Measurements from ENCODE around the gene GSAP. TPM values are rescaled to one million over a fixed set of nuclear protein-coding genes. Genes with fewer than 3 reads are reported as not detected.
A peak's percentile ranks its signal among the peaks of the same experiment; 100 is the strongest.
"Not testable (repeated sequence)": the region's sequence is repeated elsewhere in the genome, so short reads cannot be mapped to it uniquely, and the experiment has no call there.

The GSAP gene
- total and polyA plus RNA-seq, 2 donors (not counting 1 experiment from before 2014, with no cell fraction given) = 140 to 207 TPM

GRCh38 chr7:77454802-77455201, 38.7 kb upstream of the GSAP start:
- ChIA-PET POLR2A (no interaction called here), CTCF (interaction anchor here (0.6 to 0.9 kb wide), 2 partner anchors 43 to 80 kb away, joined by 3 read pairs; no protein-coding TSS in a partner anchor)
- Mint-ChIP-seq H3K9me3 (ENCODE audit: insufficient read depth) (no peaks in the 10 kb centered on the region), H3K27ac (no peak overlapping the region), H3K27me3 (no peaks in the 10 kb centered on the region), H3K4me1 (peaks cover 9% of the 10 kb centered on the region), H3K4me3 (no peak overlapping the region)
- Histone ChIP-seq H3K4me2 (replicated peaks; ENCODE audit: low read depth, low read length, poor library complexity, severe bottlenecking) (no peak overlapping the region), H3K79me2 (ENCODE audit: control insufficient read depth, insufficient read depth, low read length) (no peaks in the 10 kb centered on the region), H3K27me3 (replicated peaks in 1 of 4; ENCODE audit: control extremely low read depth in 1 of 4, control insufficient read depth in 3 of 4, insufficient read depth in 4 of 4, low read length in 3 of 4) (no peaks in the 10 kb centered on the region), H3K9me3 (ENCODE audit: control extremely low read depth in 1 of 3, control insufficient read depth in 2 of 3, insufficient read depth in 1 of 3, low read length in 2 of 3) (no peaks in the 10 kb centered on the region), H3K4me1 (ENCODE audit: control insufficient read depth in 2 of 2, insufficient read depth in 2 of 2, low read length in 2 of 2) (peaks cover 0 to 4% of the 10 kb centered on the region in 2 donors), H2AFZ (ENCODE audit: insufficient read depth, low read depth, low read length, poor library complexity, severe bottlenecking) (no peak overlapping the region), H3K36me3 (replicated peaks in 1 of 2; ENCODE audit: control extremely low read depth in 1 of 2, control insufficient read depth in 1 of 2, extremely low read depth in 1 of 2, insufficient read depth in 2 of 2, low read length in 1 of 2) (no peaks in the 10 kb centered on the region), H3K4me3 (ENCODE audit: control extremely low read depth in 1 of 5, extremely low read depth in 1 of 5, insufficient read depth in 1 of 5, low read depth in 2 of 5, low read length in 4 of 5) (no peak overlapping the region), H4K20me1 (ENCODE audit: control insufficient read depth, insufficient read depth, low read length, poor library complexity, severe bottlenecking) (no peaks in the 10 kb centered on the region), H3K27ac (ENCODE audit: low read length in 2 of 2) (no peak overlapping the region), H3K9ac (ENCODE audit: low read length) (no peak overlapping the region)
- DNase-seq = no peak
- intact Hi-C loops (cut with micrococcal nuclease) = no loop called here
- WGBS (ENCODE audit: insufficient coverage) = no CpG with 5 or more reads among the region's 4 CpGs
- TF ChIP-seq EZH2 (IDR thresholded peaks at IDR 0.05; ENCODE audit: borderline replicate concordance, insufficient read depth, low read depth, low read length, poor library complexity, severe bottlenecking) (no peak), CTCF (IDR thresholded peaks at IDR 0.05) (no peak)
- ATAC-seq (ENCODE audit: low read depth) = no peak

GRCh38 chr7:77453531-77453930, 37.4 kb upstream of the GSAP start:
- Histone ChIP-seq H3K4me3 (ENCODE audit: control extremely low read depth in 1 of 5, extremely low read depth in 1 of 5, insufficient read depth in 1 of 5, low read depth in 2 of 5, low read length in 4 of 5) (no peak overlapping the region), H3K79me2 (ENCODE audit: control insufficient read depth, insufficient read depth, low read length) (no peaks in the 10 kb centered on the region), H3K4me2 (replicated peaks; ENCODE audit: low read depth, low read length, poor library complexity, severe bottlenecking) (no peak overlapping the region), H3K9ac (ENCODE audit: low read length) (no peak overlapping the region), H3K27ac (ENCODE audit: low read length in 2 of 2) (no peak overlapping the region), H3K9me3 (ENCODE audit: control extremely low read depth in 1 of 3, control insufficient read depth in 2 of 3, insufficient read depth in 1 of 3, low read length in 2 of 3) (no peaks in the 10 kb centered on the region), H3K27me3 (replicated peaks in 1 of 4; ENCODE audit: control extremely low read depth in 1 of 4, control insufficient read depth in 3 of 4, insufficient read depth in 4 of 4, low read length in 3 of 4) (no peaks in the 10 kb centered on the region), H2AFZ (ENCODE audit: insufficient read depth, low read depth, low read length, poor library complexity, severe bottlenecking) (no peak overlapping the region), H4K20me1 (ENCODE audit: control insufficient read depth, insufficient read depth, low read length, poor library complexity, severe bottlenecking) (no peaks in the 10 kb centered on the region), H3K36me3 (replicated peaks in 1 of 2; ENCODE audit: control extremely low read depth in 1 of 2, control insufficient read depth in 1 of 2, extremely low read depth in 1 of 2, insufficient read depth in 2 of 2, low read length in 1 of 2) (no peaks in the 10 kb centered on the region), H3K4me1 (ENCODE audit: control insufficient read depth in 2 of 2, insufficient read depth in 2 of 2, low read length in 2 of 2) (peaks cover 0 to 4% of the 10 kb centered on the region in 2 donors)
- no peaks in the 10 kb centered on the region for H3K9me3 Mint-ChIP-seq (ENCODE audit: insufficient read depth)
- intact Hi-C loops (cut with micrococcal nuclease) = no loop called here
- no peak for ATAC-seq (ENCODE audit: low read depth)
- H3K4me3 Mint-ChIP-seq = no peak overlapping the region
- WGBS (ENCODE audit: insufficient coverage) = no CpG with 5 or more reads among the region's 2 CpGs
- DNase-seq = no peak
- H3K27me3 Mint-ChIP-seq = no peaks in the 10 kb centered on the region
- ChIA-PET CTCF (interaction anchor here (0.7 kb wide), 1 partner anchor 11 kb away, joined by 3 read pairs; no protein-coding TSS in a partner anchor), POLR2A (no interaction called here)
- TF ChIP-seq EZH2 (IDR thresholded peaks at IDR 0.05; ENCODE audit: borderline replicate concordance, insufficient read depth, low read depth, low read length, poor library complexity, severe bottlenecking) (no peak), CTCF (IDR thresholded peaks at IDR 0.05) (no peak)
- no peak overlapping the region for H3K27ac Mint-ChIP-seq
- H3K4me1 Mint-ChIP-seq = peaks cover 9% of the 10 kb centered on the region

- H4K20me1 ChIP-seq (ENCODE audit: control insufficient read depth, insufficient read depth, low read length, poor library complexity, severe bottlenecking); H3K4me1 ChIP-seq (ENCODE audit: control insufficient read depth in 2 of 2, insufficient read depth in 2 of 2, low read length in 2 of 2); H3K36me3 ChIP-seq (replicated peaks in 1 of 2; ENCODE audit: control extremely low read depth in 1 of 2, control insufficient read depth in 1 of 2, extremely low read depth in 1 of 2, insufficient read depth in 2 of 2, low read length in 1 of 2); ATAC-seq (ENCODE audit: low read depth); H3K9me3 ChIP-seq (ENCODE audit: control extremely low read depth in 1 of 3, control insufficient read depth in 2 of 3, insufficient read depth in 1 of 3, low read length in 2 of 3); H3K27ac Mint-ChIP-seq; H3K27me3 ChIP-seq (replicated peaks in 1 of 4; ENCODE audit: control extremely low read depth in 1 of 4, control insufficient read depth in 3 of 4, insufficient read depth in 4 of 4, low read length in 3 of 4); DNase-seq; H3K4me1 Mint-ChIP-seq; H3K27ac ChIP-seq (ENCODE audit: low read length in 2 of 2); H3K27me3 Mint-ChIP-seq; H3K9me3 Mint-ChIP-seq (ENCODE audit: insufficient read depth); intact Hi-C loops (cut with micrococcal nuclease); CTCF ChIA-PET; H3K79me2 ChIP-seq (ENCODE audit: control insufficient read depth, insufficient read depth, low read length): not testable (repeated sequence)
- WGBS (ENCODE audit: insufficient coverage) = 75% methylated on average over 4 of the region's 6 CpGs
- POLR2A ChIA-PET = interaction anchor here (1.2 kb wide), 1 partner anchor 36 kb away, joined by 3 read pairs; the partner anchor contains the start of gene GSAP
- H3K4me3 Mint-ChIP-seq = peak overlapping the region; percentile 50
- H2AFZ ChIP-seq (ENCODE audit: insufficient read depth, low read depth, low read length, poor library complexity, severe bottlenecking) = peak overlapping the region; percentile 50
- H3K9ac ChIP-seq (ENCODE audit: low read length) = peak overlapping the region; percentile 53
- H3K4me2 ChIP-seq (replicated peaks; ENCODE audit: low read depth, low read length, poor library complexity, severe bottlenecking) = peak overlapping the region; percentile 26
- peak overlapping the region in 3 of 5 experiments; percentile 16 to 31 (median 29) for H3K4me3 ChIP-seq (ENCODE audit: control extremely low read depth in 1 of 5, extremely low read depth in 1 of 5, insufficient read depth in 1 of 5, low read depth in 2 of 5, low read length in 4 of 5)
Measured at GRCh38 chr7:77451950-77452349, 35.8 kb upstream of the GSAP start.

Measured in B cell (primary cell).